Measurements from ENCODE around the gene STRIP1.

The STRIP1 gene

DNA sequence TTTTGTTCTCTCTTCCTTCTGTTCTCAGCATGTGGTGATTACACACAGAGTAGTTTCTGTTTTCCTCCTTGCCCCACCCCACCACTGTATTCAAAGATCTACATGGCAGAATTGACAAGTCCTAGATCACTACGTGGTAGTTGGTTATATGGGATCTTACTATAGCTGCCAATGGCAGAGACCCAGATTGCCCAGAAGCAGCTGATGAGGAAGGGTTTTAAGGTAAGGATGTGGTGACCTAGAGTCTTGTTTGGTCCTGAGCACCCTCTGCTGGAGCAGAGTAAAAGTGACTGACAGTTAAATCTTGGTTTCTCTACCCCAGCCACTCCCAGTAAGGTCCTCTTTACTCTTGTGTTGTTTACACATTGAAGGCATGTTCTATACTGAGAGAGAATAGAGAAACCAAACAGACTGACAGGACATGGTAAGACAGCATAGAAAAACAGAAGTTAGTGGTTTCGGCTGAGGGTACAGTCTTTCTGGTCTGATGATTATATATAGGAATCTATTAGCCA is 22.8 kb upstream of the STRIP1 start:
- Mint-ChIP-seq H3K9me3 (no peaks in the 10 kb centered on the region), H3K36me3 (ENCODE audit: low read depth) (peaks cover 66% of the 10 kb centered on the region), H3K27me3 (ENCODE audit: low read depth) (no peaks in the 10 kb centered on the region), H3K4me1 (peaks cover 11% of the 10 kb centered on the region), H3K27ac (no peak overlapping the region), H3K4me3 (no peak overlapping the region)
- TF ChIP-seq, protein P1, sequence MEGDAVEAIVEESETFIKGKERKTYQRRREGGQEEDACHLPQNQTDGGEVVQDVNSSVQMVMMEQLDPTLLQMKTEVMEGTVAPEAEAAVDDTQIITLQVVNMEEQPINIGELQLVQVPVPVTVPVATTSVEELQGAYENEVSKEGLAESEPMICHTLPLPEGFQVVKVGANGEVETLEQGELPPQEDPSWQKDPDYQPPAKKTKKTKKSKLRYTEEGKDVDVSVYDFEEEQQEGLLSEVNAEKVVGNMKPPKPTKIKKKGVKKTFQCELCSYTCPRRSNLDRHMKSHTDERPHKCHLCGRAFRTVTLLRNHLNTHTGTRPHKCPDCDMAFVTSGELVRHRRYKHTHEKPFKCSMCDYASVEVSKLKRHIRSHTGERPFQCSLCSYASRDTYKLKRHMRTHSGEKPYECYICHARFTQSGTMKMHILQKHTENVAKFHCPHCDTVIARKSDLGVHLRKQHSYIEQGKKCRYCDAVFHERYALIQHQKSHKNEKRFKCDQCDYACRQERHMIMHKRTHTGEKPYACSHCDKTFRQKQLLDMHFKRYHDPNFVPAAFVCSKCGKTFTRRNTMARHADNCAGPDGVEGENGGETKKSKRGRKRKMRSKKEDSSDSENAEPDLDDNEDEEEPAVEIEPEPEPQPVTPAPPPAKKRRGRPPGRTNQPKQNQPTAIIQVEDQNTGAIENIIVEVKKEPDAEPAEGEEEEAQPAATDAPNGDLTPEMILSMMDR (IDR thresholded peaks at IDR 0.05; ENCODE audit: unreplicated experiment in 3 of 3), result peak; percentile 47 to 59 (median 50)

DNA sequence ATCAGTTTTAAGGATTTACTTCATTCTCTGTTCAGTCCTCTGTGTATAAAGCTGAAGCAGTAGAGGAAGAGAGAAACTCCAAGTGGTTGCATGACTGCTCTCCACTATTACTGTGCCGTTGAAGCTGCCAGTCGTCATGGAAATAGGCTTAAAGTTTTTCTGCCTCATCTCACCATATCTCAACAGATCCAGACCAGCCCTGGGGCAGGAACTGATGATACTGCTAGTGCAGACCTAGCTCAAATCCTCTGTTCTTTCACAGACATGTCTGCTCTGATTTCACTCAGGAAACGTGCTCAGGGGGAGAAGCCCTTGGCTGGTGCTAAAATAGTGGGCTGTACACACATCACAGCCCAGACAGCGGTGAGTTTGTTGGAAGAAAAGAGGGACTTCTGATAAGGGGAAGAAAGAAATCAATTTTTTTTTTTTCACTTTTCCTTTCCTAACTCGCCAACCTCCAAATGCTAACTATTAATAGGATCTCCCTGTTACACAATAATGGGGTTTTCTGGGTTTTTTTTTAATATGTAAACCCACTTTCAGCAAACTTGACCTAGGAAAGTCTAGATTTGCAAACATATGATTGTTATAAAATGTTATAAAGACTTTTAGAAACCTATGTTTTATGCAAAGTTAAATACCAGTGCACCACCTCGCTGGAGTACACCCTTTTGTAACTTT is 22.2 kb upstream of the STRIP1 start:
- no peak overlapping the region for H3K27ac Mint-ChIP-seq
- H3K36me3 Mint-ChIP-seq (ENCODE audit: low read depth), result peaks cover 73% of the 10 kb centered on the region
- H3K4me3 Mint-ChIP-seq, result no peak overlapping the region
- TF ChIP-seq, protein P1 (IDR thresholded peaks at IDR 0.05; ENCODE audit: unreplicated experiment in 3 of 3), result no peak
- H3K9me3 Mint-ChIP-seq, result no peaks in the 10 kb centered on the region
- H3K27me3 Mint-ChIP-seq (ENCODE audit: low read depth), result no peaks in the 10 kb centered on the region
- H3K4me1 Mint-ChIP-seq, result peaks cover 4% of the 10 kb centered on the region

DNA sequence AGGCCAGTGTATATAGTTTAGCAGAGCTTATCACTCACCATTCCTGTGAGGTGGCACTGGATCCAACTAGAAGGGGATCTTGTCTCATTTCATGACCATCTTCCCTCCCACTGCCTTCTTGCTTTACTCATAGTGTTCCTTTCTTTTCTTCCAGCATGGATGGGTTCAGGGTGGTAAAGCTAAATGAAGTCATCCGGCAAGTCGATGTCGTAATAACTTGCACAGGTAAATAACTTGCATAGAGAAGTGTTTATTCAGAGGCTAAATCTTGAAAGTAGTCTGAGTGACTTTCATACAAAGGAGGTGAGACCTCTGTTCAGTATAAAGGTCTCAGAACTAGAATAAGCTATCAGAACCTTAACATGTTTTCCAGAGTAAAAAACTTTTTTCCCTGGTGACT is 16.6 kb upstream of the STRIP1 start:
- Mint-ChIP-seq H3K4me1 (no peaks in the 10 kb centered on the region), H3K9me3 (no peaks in the 10 kb centered on the region), H3K27ac (no peak overlapping the region), H3K36me3 (ENCODE audit: low read depth) (peaks cover 87% of the 10 kb centered on the region), H3K27me3 (ENCODE audit: low read depth) (no peaks in the 10 kb centered on the region), H3K4me3 (no peak overlapping the region)
- TF ChIP-seq, protein P1 (IDR thresholded peaks at IDR 0.05; ENCODE audit: unreplicated experiment in 3 of 3), result no peak

DNA sequence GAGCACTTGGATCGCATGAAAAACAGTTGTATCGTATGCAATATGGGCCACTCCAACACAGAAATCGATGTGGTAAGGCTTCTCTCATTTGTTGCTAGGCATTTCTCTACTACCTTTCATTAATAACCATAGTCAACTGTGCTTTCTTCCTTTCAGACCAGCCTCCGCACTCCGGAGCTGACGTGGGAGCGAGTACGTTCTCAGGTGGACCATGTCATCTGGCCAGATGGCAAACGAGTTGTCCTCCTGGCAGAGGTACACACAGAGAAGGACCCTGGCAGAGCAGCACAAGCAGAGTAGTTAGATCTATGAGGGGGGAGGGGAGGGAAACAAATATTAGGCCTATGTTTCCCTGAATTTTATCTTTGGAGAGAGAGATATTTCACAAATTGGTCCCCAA is 16.0 kb upstream of the STRIP1 start:
- H3K27me3 Mint-ChIP-seq (ENCODE audit: low read depth), result no peaks in the 10 kb centered on the region
- no peaks in the 10 kb centered on the region for H3K9me3 Mint-ChIP-seq
- TF ChIP-seq, protein P1 (IDR thresholded peaks at IDR 0.05; ENCODE audit: unreplicated experiment in 3 of 3), result no peak
- H3K36me3 Mint-ChIP-seq (ENCODE audit: low read depth), result peaks cover 89% of the 10 kb centered on the region
- no peak overlapping the region for H3K27ac Mint-ChIP-seq
- no peak overlapping the region for H3K4me3 Mint-ChIP-seq
- no peaks in the 10 kb centered on the region for H3K4me1 Mint-ChIP-seq

DNA sequence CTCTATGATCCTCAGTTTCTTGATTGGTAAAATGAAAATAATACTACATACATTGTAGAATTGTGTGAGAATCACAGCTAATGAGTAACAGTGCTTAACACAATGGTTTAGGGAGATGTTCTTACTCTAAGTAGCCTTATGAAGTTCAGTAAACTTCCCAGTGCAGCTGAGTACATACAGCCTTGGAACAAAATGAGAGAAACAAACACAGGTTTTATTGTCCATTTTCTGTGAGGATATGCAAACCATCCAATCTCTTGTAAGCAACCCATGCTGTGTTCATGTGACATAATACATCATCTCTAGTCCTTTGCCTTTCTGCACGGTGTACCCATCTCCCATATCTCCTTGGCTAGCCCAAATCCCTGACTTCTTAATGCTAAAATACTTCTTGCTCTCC is 14.7 kb upstream of the STRIP1 start:
- TF ChIP-seq, protein P1 (IDR thresholded peaks at IDR 0.05; ENCODE audit: unreplicated experiment in 3 of 3), result no peak
- Mint-ChIP-seq H3K27ac (no peak overlapping the region), H3K36me3 (ENCODE audit: low read depth) (peaks cover 90% of the 10 kb centered on the region), H3K9me3 (no peaks in the 10 kb centered on the region), H3K27me3 (ENCODE audit: low read depth) (no peaks in the 10 kb centered on the region), H3K4me3 (no peak overlapping the region), H3K4me1 (no peaks in the 10 kb centered on the region)

DNA sequence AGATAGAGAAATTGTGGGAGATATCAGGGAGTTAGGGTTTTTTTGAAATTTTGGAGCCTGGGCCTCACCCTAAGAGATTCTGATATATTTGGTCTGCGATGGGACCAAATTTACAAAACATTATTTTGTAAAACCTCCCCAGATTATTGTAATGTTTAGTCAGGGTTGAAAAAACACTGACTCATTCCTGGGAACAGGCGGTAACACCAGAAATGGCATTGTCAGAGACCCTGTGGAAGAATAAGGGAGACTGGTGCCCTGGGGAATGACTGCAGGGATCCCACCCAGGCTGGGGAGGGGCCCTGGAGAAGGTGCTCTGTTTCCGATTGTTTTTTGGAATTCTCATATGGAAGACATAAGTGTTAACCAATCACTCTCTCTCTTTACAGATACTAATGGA is 13.1 kb upstream of the STRIP1 start:
- Mint-ChIP-seq H3K9me3 (no peaks in the 10 kb centered on the region), H3K27ac (no peak overlapping the region), H3K36me3 (ENCODE audit: low read depth) (peaks cover 80% of the 10 kb centered on the region), H3K4me1 (no peaks in the 10 kb centered on the region), H3K27me3 (ENCODE audit: low read depth) (no peaks in the 10 kb centered on the region), H3K4me3 (no peak overlapping the region)
- TF ChIP-seq, protein P1 (IDR thresholded peaks at IDR 0.05; ENCODE audit: unreplicated experiment in 3 of 3), result no peak
